ENCODE results near the gene UQCRC1. TPM values are rescaled to one million over a fixed set of nuclear protein-coding genes. Genes with fewer than 3 reads are reported as not detected.
A peak's percentile ranks its signal among the peaks of the same experiment; 100 is the strongest.

Gene UQCRC1
- total and polyA plus RNA-seq, 2 experiments from 2014 or later, result 620 to 870 TPM

DNA sequence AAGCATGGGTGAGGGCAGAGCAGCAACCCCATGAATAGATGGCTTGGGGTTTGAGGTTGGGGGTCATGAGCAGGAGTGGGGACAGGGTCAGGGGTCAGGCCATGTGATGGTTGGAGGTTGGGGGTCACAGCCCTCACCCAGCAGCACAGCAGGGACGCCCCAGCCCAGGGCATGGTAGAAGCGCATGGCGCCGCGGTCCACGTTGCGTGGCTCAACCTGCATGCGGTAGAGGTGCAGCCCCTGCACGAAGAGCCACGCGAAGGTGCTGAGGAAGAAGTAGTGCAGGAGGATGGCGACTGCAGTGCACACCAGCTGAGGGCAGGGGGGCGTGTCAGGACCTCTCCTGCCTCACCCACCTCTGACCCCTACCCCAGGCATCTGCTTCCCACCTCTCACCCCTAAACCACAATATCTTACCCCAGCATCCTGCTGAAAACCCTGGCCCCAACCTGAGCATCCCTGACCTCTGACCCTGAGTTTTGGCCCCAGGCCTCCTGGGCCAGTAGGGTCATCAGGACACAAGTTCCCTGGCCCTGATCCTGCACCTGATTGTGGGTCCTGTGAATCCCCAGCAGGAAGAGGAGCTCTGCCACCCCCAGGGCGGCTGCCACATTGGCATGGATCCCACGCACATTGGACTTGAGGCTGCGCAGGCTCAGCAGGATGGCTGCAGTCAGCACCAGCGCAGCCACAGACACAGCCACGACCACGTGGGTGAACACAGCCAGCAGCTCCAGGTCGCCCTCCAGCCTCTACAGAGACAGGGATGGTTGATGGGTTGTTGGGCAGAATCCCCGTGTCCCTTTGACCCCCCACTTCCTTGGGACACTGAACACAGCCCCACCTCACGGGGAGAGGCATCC, 35.7 kb upstream of the UQCRC1 start:
- Histone ChIP-seq H3K36me3 (no peaks in the 10 kb centered on the region), H3K9me3 (ENCODE audit: low read depth) (no peaks in the 10 kb centered on the region), H3K4me1 (ENCODE audit: low read depth) (no peaks in the 10 kb centered on the region), H3K27ac (no peak overlapping the region), H3K4me3 (no peak overlapping the region), H3K27me3 (no peaks in the 10 kb centered on the region)
- TF ChIP-seq, protein P1, sequence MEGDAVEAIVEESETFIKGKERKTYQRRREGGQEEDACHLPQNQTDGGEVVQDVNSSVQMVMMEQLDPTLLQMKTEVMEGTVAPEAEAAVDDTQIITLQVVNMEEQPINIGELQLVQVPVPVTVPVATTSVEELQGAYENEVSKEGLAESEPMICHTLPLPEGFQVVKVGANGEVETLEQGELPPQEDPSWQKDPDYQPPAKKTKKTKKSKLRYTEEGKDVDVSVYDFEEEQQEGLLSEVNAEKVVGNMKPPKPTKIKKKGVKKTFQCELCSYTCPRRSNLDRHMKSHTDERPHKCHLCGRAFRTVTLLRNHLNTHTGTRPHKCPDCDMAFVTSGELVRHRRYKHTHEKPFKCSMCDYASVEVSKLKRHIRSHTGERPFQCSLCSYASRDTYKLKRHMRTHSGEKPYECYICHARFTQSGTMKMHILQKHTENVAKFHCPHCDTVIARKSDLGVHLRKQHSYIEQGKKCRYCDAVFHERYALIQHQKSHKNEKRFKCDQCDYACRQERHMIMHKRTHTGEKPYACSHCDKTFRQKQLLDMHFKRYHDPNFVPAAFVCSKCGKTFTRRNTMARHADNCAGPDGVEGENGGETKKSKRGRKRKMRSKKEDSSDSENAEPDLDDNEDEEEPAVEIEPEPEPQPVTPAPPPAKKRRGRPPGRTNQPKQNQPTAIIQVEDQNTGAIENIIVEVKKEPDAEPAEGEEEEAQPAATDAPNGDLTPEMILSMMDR (IDR thresholded peaks at IDR 0.05; ENCODE audit: low read depth, low read length), result no peak
- no peak for DNase-seq (ENCODE audit: low read depth in 1 of 2, low spot score in 1 of 2)

DNA sequence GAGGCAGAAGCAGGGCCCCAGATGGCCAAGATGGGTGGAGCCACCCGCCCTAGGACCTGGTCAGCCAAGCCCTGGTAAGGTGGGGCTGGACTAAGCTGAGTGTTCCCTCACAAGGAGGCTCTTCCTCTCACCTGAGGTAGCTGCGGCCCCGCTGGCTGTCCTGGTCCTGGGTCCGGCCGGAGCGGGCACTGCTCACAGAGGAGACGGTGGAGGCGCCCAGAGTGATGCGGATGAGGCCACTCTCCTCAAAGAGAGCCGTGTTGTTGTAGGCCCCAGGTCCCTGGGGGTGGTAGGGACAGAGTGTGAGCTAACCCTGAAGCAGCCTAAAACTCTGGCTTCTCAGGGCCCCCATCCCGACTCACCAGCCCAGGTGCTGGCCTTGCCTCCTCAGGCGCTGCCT, 33.2 kb upstream of the UQCRC1 start:
- H3K4me3 ChIP-seq, result no peak overlapping the region
- H3K27ac ChIP-seq, result no peak overlapping the region
- TF ChIP-seq, protein P1 (IDR thresholded peaks at IDR 0.05; ENCODE audit: low read depth, low read length), result no peak
- no peaks in the 10 kb centered on the region for H3K27me3 ChIP-seq
- no peaks in the 10 kb centered on the region for H3K36me3 ChIP-seq
- DNase-seq (ENCODE audit: low read depth in 1 of 2, low spot score in 1 of 2), result no peak
- H3K9me3 ChIP-seq (ENCODE audit: low read depth), result no peaks in the 10 kb centered on the region
- H3K4me1 ChIP-seq (ENCODE audit: low read depth), result peaks cover 4% of the 10 kb centered on the region

DNA sequence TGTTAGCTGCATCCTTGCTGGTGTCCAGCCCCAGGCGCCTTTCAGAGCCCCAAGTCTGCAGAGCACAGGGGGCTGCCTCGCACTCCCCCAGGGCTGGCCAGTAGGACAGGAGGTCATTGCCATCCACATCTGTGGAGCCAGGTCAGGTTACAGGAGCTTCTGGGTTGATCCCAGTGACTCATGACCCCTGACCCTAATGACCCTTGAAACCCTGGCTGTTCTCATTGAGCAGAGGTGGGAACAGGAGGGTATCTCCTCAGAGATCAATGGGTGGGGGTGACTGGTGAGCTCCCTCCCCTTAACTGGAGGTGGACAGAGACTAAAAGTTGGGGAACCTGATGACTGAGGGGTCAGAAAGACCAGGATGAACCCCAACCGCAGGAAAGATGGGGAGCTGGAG, 31.9 kb upstream of the UQCRC1 start:
- Histone ChIP-seq H3K27me3 (no peaks in the 10 kb centered on the region), H3K4me1 (ENCODE audit: low read depth) (peaks cover 16% of the 10 kb centered on the region), H3K36me3 (no peaks in the 10 kb centered on the region), H3K4me3 (no peak overlapping the region), H3K9me3 (ENCODE audit: low read depth) (no peaks in the 10 kb centered on the region), H3K27ac (no peak overlapping the region)
- DNase-seq (ENCODE audit: low read depth in 1 of 2, low spot score in 1 of 2), result no peak
- TF ChIP-seq, protein P1 (IDR thresholded peaks at IDR 0.05; ENCODE audit: low read depth, low read length), result no peak

DNA sequence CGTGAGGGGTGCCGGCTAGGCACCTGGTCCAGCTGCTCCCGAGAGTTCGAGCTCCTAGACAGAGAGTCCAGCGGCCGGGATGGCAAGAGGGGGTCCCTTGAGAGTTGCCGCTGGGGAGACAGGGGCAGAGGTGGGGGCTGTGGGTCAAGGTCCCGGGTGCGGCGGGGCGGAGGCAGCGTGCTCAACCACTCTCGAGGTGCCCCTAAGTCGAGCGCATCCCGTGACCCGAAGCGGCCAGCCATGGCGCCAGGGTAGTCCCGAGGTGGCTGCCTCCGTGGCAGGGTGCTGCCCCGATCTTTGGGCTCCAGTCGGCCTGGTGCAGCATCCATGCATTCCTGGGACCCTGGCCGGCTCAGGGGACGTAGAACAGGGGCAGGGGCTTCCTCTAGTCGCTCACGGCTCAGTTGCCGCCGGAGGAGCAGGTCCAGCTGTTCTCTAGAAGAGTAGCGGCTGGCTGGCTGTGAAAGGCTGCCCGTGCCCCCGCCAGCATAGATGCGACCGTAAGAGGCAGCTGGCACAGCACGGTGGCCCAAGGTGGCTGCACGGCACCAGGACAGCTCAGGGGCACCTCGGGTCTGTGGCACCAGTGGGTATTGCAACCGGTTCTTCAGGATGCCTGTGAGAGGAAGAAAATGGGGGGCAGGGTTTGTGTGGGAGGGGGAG, 30.6 kb upstream of the UQCRC1 start:
- TF ChIP-seq, protein P1 (IDR thresholded peaks at IDR 0.05; ENCODE audit: low read depth, low read length), result no peak
- Histone ChIP-seq H3K4me1 (ENCODE audit: low read depth) (peaks cover 17% of the 10 kb centered on the region), H3K36me3 (no peaks in the 10 kb centered on the region), H3K27me3 (no peaks in the 10 kb centered on the region), H3K9me3 (ENCODE audit: low read depth) (no peaks in the 10 kb centered on the region), H3K4me3 (no peak overlapping the region), H3K27ac (no peak overlapping the region)
- DNase-seq (ENCODE audit: low read depth in 1 of 2, low spot score in 1 of 2), result no peak

DNA sequence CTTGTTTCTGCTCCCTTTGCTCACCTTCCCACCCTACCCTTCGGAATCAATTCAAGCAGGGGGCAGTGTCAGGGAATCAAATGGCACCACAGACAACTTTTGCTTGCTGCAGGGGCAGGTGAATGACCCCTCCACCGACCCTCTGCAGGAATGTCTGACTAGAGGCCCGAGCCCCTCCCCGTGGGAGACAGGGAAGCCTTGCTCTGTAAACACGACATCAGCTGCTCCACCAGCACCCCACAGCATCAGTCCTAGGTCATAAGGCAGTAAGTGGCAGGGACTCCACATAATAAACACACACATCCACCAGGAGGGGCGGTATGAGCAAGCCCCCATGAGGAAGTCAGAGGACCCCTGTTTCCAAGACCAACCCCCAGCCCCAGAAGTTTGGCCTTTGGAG, 27.9 kb upstream of the UQCRC1 start:
- Histone ChIP-seq H3K36me3 (no peaks in the 10 kb centered on the region), H3K27me3 (no peaks in the 10 kb centered on the region), H3K4me1 (ENCODE audit: low read depth) (peaks cover 24% of the 10 kb centered on the region), H3K9me3 (ENCODE audit: low read depth) (no peaks in the 10 kb centered on the region), H3K27ac (peak overlapping the region; percentile 87), H3K4me3 (no peak overlapping the region)
- peak in 1 of 2 donors; percentile 13 for DNase-seq (ENCODE audit: low read depth in 1 of 2, low spot score in 1 of 2)
- TF ChIP-seq, protein P1 (IDR thresholded peaks at IDR 0.05; ENCODE audit: low read depth, low read length), result no peak
